IPS-20b (cell line): ENCODE measurements around the gene ACTMAP.
"Not testable (repeated sequence)": the region's sequence is repeated elsewhere in the genome, so short reads cannot be mapped to it uniquely, and the experiment has no call there.

Source experiments
- H3K27ac ChIP-seq: one replicate; pipeline ENCODE4 v1.5.1; 2013; ENCODE audit warnings: low read length
- H3K27me3 ChIP-seq: 2 replicates; pipeline ENCODE4 v1.6.1; 2013; ENCODE audit warnings: mild to moderate bottlenecking, low read length, inconsistent platforms; ENCODE audit not compliant: insufficient read depth
- H3K36me3 ChIP-seq: 2 replicates; pipeline ENCODE4 v1.6.1; 2013; ENCODE audit warnings: low read depth, mild to moderate bottlenecking, inconsistent platforms, low read length, moderate library complexity; ENCODE audit not compliant: insufficient read depth
- H3K4me1 ChIP-seq: 2 replicates; pipeline ENCODE4 v1.6.1; 2013; ENCODE audit warnings: mild to moderate bottlenecking, control low read depth, inconsistent platforms, low read length, moderate library complexity; ENCODE audit not compliant: insufficient read depth
- H3K4me3 ChIP-seq: 2 replicates; pipeline ENCODE4 v1.5.1; 2013; ENCODE audit warnings: mild to moderate bottlenecking, low read length, inconsistent platforms
- H3K9ac ChIP-seq: 2 replicates; pipeline ENCODE4 v1.6.1; 2013; ENCODE audit warnings: low read depth, mild to moderate bottlenecking, inconsistent platforms, low read length, moderate library complexity
- H3K9me3 ChIP-seq: 2 replicates; pipeline ENCODE4 v1.6.1; 2013; ENCODE audit warnings: mild to moderate bottlenecking, low read depth, low read length, inconsistent platforms; ENCODE audit not compliant: insufficient read depth

Gene ACTMAP

DNA sequence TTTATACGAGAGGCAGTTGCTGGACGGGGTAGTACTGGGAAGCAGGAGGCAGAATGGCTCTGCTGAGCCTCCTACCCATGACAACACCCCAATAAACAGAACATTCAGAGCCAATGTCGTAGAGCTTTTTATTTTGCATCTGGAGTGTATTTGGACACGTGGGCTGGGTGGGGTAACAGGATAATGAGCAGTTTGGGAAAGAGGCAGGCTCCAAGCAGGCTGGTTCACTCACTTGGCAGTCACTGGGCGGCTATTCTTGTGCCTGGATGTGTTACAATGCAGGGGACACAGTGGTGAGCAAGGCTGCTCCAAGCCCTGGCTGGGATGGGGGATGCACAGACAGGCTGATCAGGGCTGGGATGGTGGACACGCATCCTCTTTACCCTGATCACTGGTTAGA lies 9.5 kb downstream of the ACTMAP start:
- Histone ChIP-seq H3K4me1 (no peaks in the 10 kb centered on the region), H3K9me3 (no peaks in the 10 kb centered on the region), H3K27me3 (no peaks in the 10 kb centered on the region), H3K4me3 (no peak overlapping the region), H3K9ac (no peak overlapping the region), H3K36me3 (peaks cover 21% of the 10 kb centered on the region), H3K27ac (no peak overlapping the region)

- H3K36me3 ChIP-seq: peaks cover 27% of the 10 kb centered on the region
- H3K9ac ChIP-seq: no peak overlapping the region
- H3K27ac ChIP-seq: no peak overlapping the region
- H3K4me1 ChIP-seq: no peaks in the 10 kb centered on the region
- H3K9me3 ChIP-seq: no peaks in the 10 kb centered on the region
- no peak overlapping the region for H3K4me3 ChIP-seq
- no peaks in the 10 kb centered on the region for H3K27me3 ChIP-seq
These were observed 10.2 kb downstream of the ACTMAP start for GRCh38 chr19:40739871-40740703.

GRCh38 chr19:40739030-40739839 lies 11.0 kb downstream of the ACTMAP start:
- Histone ChIP-seq H3K27ac (no peak overlapping the region), H3K36me3 (peaks cover 35% of the 10 kb centered on the region), H3K27me3 (no peaks in the 10 kb centered on the region), H3K4me1 (no peaks in the 10 kb centered on the region), H3K9ac (no peak overlapping the region), H3K4me3 (no peak overlapping the region), H3K9me3 (no peaks in the 10 kb centered on the region)

DNA sequence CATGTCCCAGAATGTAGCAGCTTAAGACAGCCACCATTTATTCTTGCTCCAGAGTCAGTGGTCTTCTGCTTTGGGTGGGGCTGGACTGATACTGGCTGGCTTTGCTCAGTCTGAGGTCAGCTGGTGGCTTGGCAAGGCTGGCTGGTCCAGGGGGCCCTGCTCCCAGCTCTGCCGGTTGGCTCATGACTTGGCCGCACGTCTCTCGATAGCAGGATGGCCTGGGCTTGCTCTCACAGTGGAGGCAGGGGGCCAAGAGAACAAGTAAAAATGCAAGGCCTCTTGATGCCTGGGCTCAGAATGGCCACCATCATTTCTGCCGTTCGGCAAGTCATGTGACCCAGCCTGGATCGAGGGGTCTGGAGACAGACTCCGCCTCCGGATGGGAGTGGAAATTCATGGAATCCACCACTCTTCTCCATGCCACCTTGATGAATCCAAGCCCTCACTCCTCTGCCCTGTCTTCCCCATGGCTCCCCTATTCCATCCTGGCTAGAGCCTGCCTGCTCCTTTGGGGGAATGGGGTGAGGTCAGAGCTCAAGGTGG lies 13.1 kb downstream of the ACTMAP start:
- H3K4me1 ChIP-seq: no peaks in the 10 kb centered on the region
- H3K9ac ChIP-seq: no peak overlapping the region
- peaks cover 51% of the 10 kb centered on the region for H3K36me3 ChIP-seq
- no peaks in the 10 kb centered on the region for H3K9me3 ChIP-seq
- no peak overlapping the region for H3K4me3 ChIP-seq
- H3K27ac ChIP-seq: no peak overlapping the region
- no peaks in the 10 kb centered on the region for H3K27me3 ChIP-seq

- Histone ChIP-seq H3K27me3 (no peaks in the 10 kb centered on the region), H3K4me3 (no peak overlapping the region), H3K4me1 (no peaks in the 10 kb centered on the region), H3K36me3 (peaks cover 47% of the 10 kb centered on the region), H3K27ac (no peak overlapping the region), H3K9me3 (no peaks in the 10 kb centered on the region), H3K9ac (no peak overlapping the region)
These were observed 13.6 kb downstream of the ACTMAP start for GRCh38 chr19:40736661-40737060.

DNA sequence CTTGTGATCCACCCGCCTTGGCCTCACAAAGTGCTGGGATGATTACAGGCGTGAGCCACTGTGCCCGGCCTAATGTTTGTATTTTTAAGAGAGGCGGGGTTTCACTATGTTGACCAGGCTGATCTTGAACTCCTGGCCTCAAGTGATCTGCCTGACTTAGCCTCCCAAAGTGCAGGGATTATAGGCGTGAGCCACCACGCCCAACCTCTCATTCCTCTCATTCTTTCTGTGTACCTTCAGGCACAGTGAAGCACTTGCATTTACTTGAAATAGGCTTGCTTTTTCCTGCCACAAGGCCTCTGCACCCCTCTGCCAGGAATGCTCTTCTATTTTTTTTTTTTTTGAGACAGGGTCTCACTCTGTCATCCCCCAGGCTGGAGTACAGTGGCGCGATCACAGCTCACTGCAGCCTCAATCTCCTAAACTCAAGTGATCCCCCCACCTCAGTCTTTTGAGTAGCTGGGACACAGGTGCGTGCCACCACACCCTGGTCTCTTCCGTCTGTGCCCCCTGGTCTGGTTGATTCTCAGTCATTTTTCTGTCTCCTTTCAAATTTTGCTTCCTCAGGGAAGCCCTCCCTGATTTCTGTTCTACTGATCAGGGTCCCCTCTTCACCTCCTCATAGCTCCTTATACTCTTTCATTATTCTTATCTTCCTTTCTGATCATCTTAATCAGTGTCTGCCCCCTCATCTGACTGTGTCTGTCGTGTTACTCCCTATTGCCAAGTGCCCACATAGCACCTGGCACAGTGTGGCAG lies 15.1 kb downstream of the ACTMAP start:
- Histone ChIP-seq H3K4me1 (no peaks in the 10 kb centered on the region), H3K27me3 (no peaks in the 10 kb centered on the region), H3K9ac (no peak overlapping the region), H3K9me3 (no peaks in the 10 kb centered on the region), H3K36me3 (peaks cover 56% of the 10 kb centered on the region), H3K4me3 (no peak overlapping the region), H3K27ac (no peak overlapping the region)

DNA sequence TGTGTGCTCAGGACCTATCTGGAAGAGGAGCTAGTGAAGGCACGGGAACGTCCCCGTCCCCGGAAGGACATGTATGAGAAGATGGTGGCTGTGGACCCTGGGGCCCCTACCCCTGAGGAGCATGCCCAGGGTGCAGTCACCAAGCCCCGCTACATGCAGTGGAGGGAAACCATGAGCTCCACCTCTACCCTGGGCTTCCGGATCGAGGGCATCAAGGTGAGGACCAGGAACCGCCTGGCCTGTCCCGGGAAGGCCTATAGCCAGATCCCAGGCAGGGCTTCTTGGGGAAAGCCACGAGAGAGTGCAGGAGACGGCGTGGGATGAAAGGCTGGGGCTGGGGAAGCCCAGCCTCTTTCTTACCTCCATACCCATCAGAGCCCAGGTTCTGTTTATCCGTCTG lies 17.1 kb downstream of the ACTMAP start:
- Histone ChIP-seq H3K9ac (no peak overlapping the region), H3K27me3 (no peaks in the 10 kb centered on the region), H3K9me3 (no peaks in the 10 kb centered on the region), H3K36me3 (peaks cover 68% of the 10 kb centered on the region), H3K4me1 (no peaks in the 10 kb centered on the region), H3K4me3 (no peak overlapping the region), H3K27ac (no peak overlapping the region)

- peaks cover 73% of the 10 kb centered on the region for H3K36me3 ChIP-seq
These were observed 18.0 kb downstream of the ACTMAP start for GRCh38 chr19:40732304-40732703.

GRCh38 chr19:40730065-40730464 lies 20.2 kb downstream of the ACTMAP start:
- H3K4me1 ChIP-seq, H3K4me3 ChIP-seq, H3K27ac ChIP-seq, H3K9ac ChIP-seq, H3K27me3 ChIP-seq, H3K9me3 ChIP-seq: not testable (repeated sequence)
- peaks cover 70% of the 10 kb centered on the region for H3K36me3 ChIP-seq

More at GRCh38 chr19:40732304-40732703, 18.0 kb downstream of the ACTMAP start:
- not testable (repeated sequence) for H3K9ac ChIP-seq, H3K9me3 ChIP-seq, H3K4me1 ChIP-seq, H3K27me3 ChIP-seq, H3K27ac ChIP-seq, H3K4me3 ChIP-seq

GRCh38 chr19:40726279-40726678 lies 24.0 kb downstream of the ACTMAP start:
- H3K4me1 ChIP-seq: no peaks in the 10 kb centered on the region
- peaks cover 52% of the 10 kb centered on the region for H3K36me3 ChIP-seq
- no peak overlapping the region for H3K27ac ChIP-seq
- H3K27me3 ChIP-seq: no peaks in the 10 kb centered on the region
- H3K9me3 ChIP-seq: no peaks in the 10 kb centered on the region
- H3K4me3 ChIP-seq: no peak overlapping the region
- H3K9ac ChIP-seq: no peak overlapping the region

DNA sequence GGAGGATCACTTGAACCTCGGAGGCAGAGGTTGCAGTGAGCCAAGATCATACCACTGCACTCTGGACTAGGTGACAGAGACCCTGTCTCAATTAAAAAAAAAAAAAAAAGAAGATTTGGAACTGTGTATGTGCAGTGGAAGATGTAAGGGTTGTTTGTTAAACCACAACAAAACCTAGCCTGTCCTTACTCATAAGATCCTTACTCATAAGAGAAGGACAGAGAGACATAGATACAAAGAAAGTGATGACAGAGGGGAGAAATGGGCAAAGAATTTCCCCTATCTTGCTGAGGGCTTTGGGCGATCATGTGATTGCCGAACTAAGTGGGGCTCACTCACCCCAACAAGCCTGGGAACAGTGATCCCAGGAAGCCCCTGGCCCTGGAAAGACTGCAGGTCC lies 25.4 kb downstream of the ACTMAP start:
- H3K4me1 ChIP-seq: no peaks in the 10 kb centered on the region
- no peaks in the 10 kb centered on the region for H3K9me3 ChIP-seq
- H3K36me3 ChIP-seq: peaks cover 37% of the 10 kb centered on the region
- no peak overlapping the region for H3K27ac ChIP-seq
- no peak overlapping the region for H3K9ac ChIP-seq
- H3K4me3 ChIP-seq: no peak overlapping the region
- no peaks in the 10 kb centered on the region for H3K27me3 ChIP-seq
